Spinal cord (tissue), 10 donors: ENCODE measurements around the gene NPDC1. TPM values are rescaled to one million over a fixed set of nuclear protein-coding genes. Genes with fewer than 3 reads are reported as not detected.
A peak's percentile ranks its signal among the peaks of the same experiment; 100 is the strongest.

Experiments
- DNase-seq, 6 donors: peaks; one replicate each; pipeline versions ENCODE4 v3.0.0 to v3.0.0-alpha.2; 2013 to 2015; ENCODE audit warnings: low spot score in 6 of 6, low read depth in 4 of 6
- H3K27ac ChIP-seq: one replicate; pipeline ENCODE4 v1.5.1; 2013; ENCODE audit warnings: low read depth, low read length, control low read depth
- H3K27me3 ChIP-seq: one replicate; pipeline ENCODE4 v1.6.1; 2013; ENCODE audit warnings: low read length; ENCODE audit not compliant: control insufficient read depth, insufficient read depth
- H3K36me3 ChIP-seq: one replicate; pipeline ENCODE4 v1.6.1; 2013; ENCODE audit warnings: low read length; ENCODE audit not compliant: control insufficient read depth, insufficient read depth
- H3K4me1 ChIP-seq: one replicate; pipeline ENCODE4 v1.6.1; 2013; ENCODE audit warnings: low read length; ENCODE audit not compliant: control insufficient read depth, insufficient read depth
- H3K4me3 ChIP-seq: one replicate; pipeline ENCODE4 v1.5.1; 2013; ENCODE audit warnings: low read depth, low read length, control low read depth
- H3K9me3 ChIP-seq: one replicate; pipeline ENCODE4 v1.6.1; 2013; ENCODE audit warnings: low read length; ENCODE audit not compliant: control insufficient read depth, insufficient read depth
- WGBS: methylation state at CpG from one replicate; pipeline ENCODE4 v1.1.5; 2013; ENCODE audit warnings: missing lambda C conversion rate; ENCODE audit not compliant: insufficient coverage; 5-methylcytosine and 5-hydroxymethylcytosine counted together
- polyA plus RNA-seq, 2 donors: library from polyadenylated mRNA; unstranded; fragments of 120-200 nt; gene quantifications; one replicate each; pipeline ENCODE4 v1.2.1, GENCODE V29; 2013; ENCODE audit not compliant: insufficient read length in 2 of 2
- total RNA-seq, 2 donors: library from RNA; depleted of rRNA in 1 of 2; stranded (reverse); fragments of 120-200 nt in 1 of 2; fragments of >200 nt in 1 of 2; gene quantifications; one replicate each; pipeline versions ENCODE4 v1.2.3 to v1.2.4, GENCODE V29; 2013 to 2014
- donor health status: healthy.

Gene NPDC1
- total and polyA plus RNA-seq, 4 donors, result 26.7 to 276 (median 164) TPM

- H3K4me1 ChIP-seq, result peaks cover 34% of the 10 kb centered on the region
- no peaks in the 10 kb centered on the region for H3K9me3 ChIP-seq
- H3K27me3 ChIP-seq, result no peaks in the 10 kb centered on the region
- H3K36me3 ChIP-seq, result peaks cover 84% of the 10 kb centered on the region
- no peak overlapping the region for H3K4me3 ChIP-seq
- WGBS, result 50% methylated on average over 8 of the region's 16 CpGs
- no peak overlapping the region for H3K27ac ChIP-seq
- no peak for DNase-seq
Observed at GRCh38 chr9:137041124-137041523, 4.9 kb downstream of the NPDC1 start.

GRCh38 chr9:137040568-137040967 lies 5.4 kb downstream of the NPDC1 start:
- no peaks in the 10 kb centered on the region for H3K27me3 ChIP-seq
- H3K27ac ChIP-seq, result no peak overlapping the region
- DNase-seq, result no peak
- WGBS, result 88% methylated on average over 23 of the region's 23 CpGs
- no peaks in the 10 kb centered on the region for H3K9me3 ChIP-seq
- no peak overlapping the region for H3K4me3 ChIP-seq
- H3K4me1 ChIP-seq, result peaks cover 36% of the 10 kb centered on the region
- peaks cover 86% of the 10 kb centered on the region for H3K36me3 ChIP-seq

GRCh38 chr9:137039611-137040366 lies 6.2 kb downstream of the NPDC1 start:
- peaks cover 83% of the 10 kb centered on the region for H3K36me3 ChIP-seq
- peaks cover 36% of the 10 kb centered on the region for H3K4me1 ChIP-seq
- no peaks in the 10 kb centered on the region for H3K27me3 ChIP-seq
- H3K9me3 ChIP-seq, result no peaks in the 10 kb centered on the region
- no peak overlapping the region for H3K27ac ChIP-seq
- 86% methylated on average over 17 of the region's 32 CpGs for WGBS
- H3K4me3 ChIP-seq, result no peak overlapping the region
- DNase-seq, result no peak

GRCh38 chr9:137038916-137039315 lies 7.1 kb downstream of the NPDC1 start:
- no peak overlapping the region for H3K4me3 ChIP-seq
- peaks cover 34% of the 10 kb centered on the region for H3K4me1 ChIP-seq
- H3K27ac ChIP-seq, result no peak overlapping the region
- H3K27me3 ChIP-seq, result no peaks in the 10 kb centered on the region
- peaks cover 77% of the 10 kb centered on the region for H3K36me3 ChIP-seq
- WGBS, result 94% methylated on average over 3 of the region's 9 CpGs
- no peaks in the 10 kb centered on the region for H3K9me3 ChIP-seq
- no peak for DNase-seq

GRCh38 chr9:137037483-137037882 lies 8.5 kb downstream of the NPDC1 start:
- H3K4me1 ChIP-seq, result peaks cover 25% of the 10 kb centered on the region
- no peak overlapping the region for H3K27ac ChIP-seq
- H3K9me3 ChIP-seq, result no peaks in the 10 kb centered on the region
- DNase-seq, result no peak
- no peak overlapping the region for H3K4me3 ChIP-seq
- H3K27me3 ChIP-seq, result no peaks in the 10 kb centered on the region
- WGBS, result 72% methylated on average over 4 of the region's 10 CpGs
- H3K36me3 ChIP-seq, result peaks cover 64% of the 10 kb centered on the region

- Histone ChIP-seq H3K27ac (no peak overlapping the region), H3K4me1 (peaks cover 25% of the 10 kb centered on the region)
- 100% methylated on average over 1 of the region's 13 CpGs for WGBS
Observed at GRCh38 chr9:137037035-137037434, 8.9 kb downstream of the NPDC1 start.

GRCh38 chr9:137035937-137036336 lies 10.0 kb downstream of the NPDC1 start:
- Histone ChIP-seq H3K4me1 (peaks cover 16% of the 10 kb centered on the region), H3K36me3 (peaks cover 49% of the 10 kb centered on the region), H3K27ac (no peak overlapping the region), H3K4me3 (no peak overlapping the region), H3K9me3 (no peaks in the 10 kb centered on the region), H3K27me3 (no peaks in the 10 kb centered on the region)
- WGBS, result 82% methylated on average over 8 of the region's 8 CpGs
- DNase-seq, result no peak

More at GRCh38 chr9:137037035-137037434, 8.9 kb downstream of the NPDC1 start:
- DNase-seq, result no peak
- peaks cover 60% of the 10 kb centered on the region for H3K36me3 ChIP-seq
- no peaks in the 10 kb centered on the region for H3K9me3 ChIP-seq
- H3K4me3 ChIP-seq, result no peak overlapping the region
- H3K27me3 ChIP-seq, result no peaks in the 10 kb centered on the region

- WGBS, result 32% methylated on average over 8 of the region's 9 CpGs
- H3K36me3 ChIP-seq, result peaks cover 47% of the 10 kb centered on the region
- H3K9me3 ChIP-seq, result no peaks in the 10 kb centered on the region
- peaks cover 16% of the 10 kb centered on the region for H3K4me1 ChIP-seq
- no peak for DNase-seq
- no peaks in the 10 kb centered on the region for H3K27me3 ChIP-seq
- H3K27ac ChIP-seq, result no peak overlapping the region
- no peak overlapping the region for H3K4me3 ChIP-seq
Observed at GRCh38 chr9:137035507-137035834, 10.5 kb downstream of the NPDC1 start.

GRCh38 chr9:137034709-137035506 lies 11.1 kb downstream of the NPDC1 start:
- Histone ChIP-seq H3K4me1 (peaks cover 17% of the 10 kb centered on the region), H3K4me3 (no peak overlapping the region), H3K36me3 (peaks cover 42% of the 10 kb centered on the region), H3K9me3 (no peaks in the 10 kb centered on the region), H3K27me3 (no peaks in the 10 kb centered on the region), H3K27ac (no peak overlapping the region)
- 12% methylated on average over 16 of the region's 24 CpGs for WGBS
- DNase-seq, result peak in 4 of 6 donors; percentile 58 to 94 (median 82)
